Astrocyte (in vitro differentiated cells and primary cell): ENCODE results near the gene UBXN2A. TPM values are rescaled to one million over a fixed set of nuclear protein-coding genes. Genes with fewer than 3 reads are reported as not detected.
"Not testable (repeated sequence)": the region's sequence is repeated elsewhere in the genome, so short reads cannot be mapped to it uniquely, and the experiment has no call there.

Experiments
- DNase-seq: peaks from one replicate; pipeline ENCODE4 v3.0.0-alpha.2; 2010; ENCODE audit warnings: low read depth
- FAIRE-seq: peaks from 2 replicates; lab custom pipeline; 2011; peaks lifted over from hg19 to GRCh38; lab: Jason Lieb, UNC
- H2AFZ ChIP-seq: 2 replicates; pipeline ENCODE4 v1.6.0; 2012; ENCODE audit warnings: low read depth, low read length, inconsistent platforms
- H3K27ac ChIP-seq: 2 replicates; pipeline ENCODE4 v1.5.1; 2011; ENCODE audit warnings: low read depth, low read length, inconsistent platforms
- H3K27me3 ChIP-seq: 2 replicates; pipeline ENCODE4 v1.6.0; 2011; ENCODE audit warnings: low read length, inconsistent platforms; ENCODE audit not compliant: insufficient read depth
- H3K36me3 ChIP-seq: 2 replicates; pipeline ENCODE4 v1.5.1; 2011; ENCODE audit warnings: low read length, inconsistent platforms; ENCODE audit not compliant: insufficient read depth
- H3K4me1 ChIP-seq: 2 replicates; pipeline ENCODE4 v1.5.1; 2011; ENCODE audit warnings: low read length, inconsistent platforms; ENCODE audit not compliant: insufficient read depth
- H3K4me2 ChIP-seq: 2 replicates; pipeline ENCODE4 v1.6.0; 2012; ENCODE audit warnings: low read length, inconsistent platforms
- H3K4me3 ChIP-seq: 2 replicates; pipeline ENCODE4 v1.5.1; 2011; ENCODE audit warnings: low read depth, mild to moderate bottlenecking, low read length, inconsistent platforms; ENCODE audit not compliant: insufficient read depth
- H3K79me2 ChIP-seq: 2 replicates; pipeline ENCODE4 v1.6.0; 2012; ENCODE audit warnings: mild to moderate bottlenecking, low read length, inconsistent platforms; ENCODE audit not compliant: insufficient read depth
- H3K9ac ChIP-seq: 2 replicates; pipeline ENCODE4 v1.6.0; 2012; ENCODE audit warnings: mild to moderate bottlenecking, low read length, inconsistent platforms
- H3K9me3 ChIP-seq: 2 replicates; pipeline ENCODE4 v1.5.1; 2012; ENCODE audit warnings: low read depth, mild to moderate bottlenecking, low read length, inconsistent platforms; ENCODE audit not compliant: insufficient read depth
- H4K20me1 ChIP-seq: 2 replicates; pipeline ENCODE4 v1.6.0; 2012; ENCODE audit warnings: low read length, inconsistent platforms; ENCODE audit not compliant: insufficient read depth
- H3K27ac Mint-ChIP-seq: one replicate; pipeline ENCODE4 v1.8.0; 2021; ENCODE audit warnings: mild to moderate bottlenecking, mixed read lengths; ENCODE audit not compliant: unreplicated experiment
- H3K27me3 Mint-ChIP-seq: one replicate; pipeline ENCODE4 v1.8.0; 2021; ENCODE audit warnings: low read depth, mixed read lengths; ENCODE audit not compliant: unreplicated experiment
- H3K36me3 Mint-ChIP-seq: one replicate; pipeline ENCODE4 v1.8.0; 2021; ENCODE audit warnings: low read depth, mixed read lengths; ENCODE audit not compliant: unreplicated experiment
- H3K4me1 Mint-ChIP-seq: one replicate; pipeline ENCODE4 v1.8.0; 2021; ENCODE audit warnings: low read depth, mixed read lengths; ENCODE audit not compliant: unreplicated experiment
- H3K4me3 Mint-ChIP-seq: one replicate; pipeline ENCODE4 v1.8.0; 2021; ENCODE audit warnings: mild to moderate bottlenecking, moderate library complexity, mixed read lengths; ENCODE audit not compliant: unreplicated experiment
- H3K9me3 Mint-ChIP-seq: one replicate; pipeline ENCODE4 v1.8.0; 2021; ENCODE audit warnings: mild to moderate bottlenecking, mixed read lengths; ENCODE audit not compliant: unreplicated experiment
- EZH2 ChIP-seq: IDR thresholded peaks from 2 replicates; pipeline ENCODE4 v1.6.1; 2012; ENCODE audit warnings: mild to moderate bottlenecking, low read length, inconsistent platforms; ENCODE audit not compliant: insufficient read depth
- total RNA-seq: library from RNA; stranded (reverse); gene quantifications from 2 replicates; pipeline ENCODE4 v1.2.1, GENCODE V29; 2021
- TF ChIP-seq, protein P1 (sequence below): IDR thresholded peaks from 2 replicates; pipeline ENCODE4 v1.5.1; 2011; ENCODE audit warnings: low read depth, mild to moderate bottlenecking, inconsistent platforms, low read length, moderate library complexity; ENCODE audit not compliant: insufficient read depth

Gene UBXN2A
- total RNA-seq, 1 donor from 2014 or later: 22.2 TPM

DNA sequence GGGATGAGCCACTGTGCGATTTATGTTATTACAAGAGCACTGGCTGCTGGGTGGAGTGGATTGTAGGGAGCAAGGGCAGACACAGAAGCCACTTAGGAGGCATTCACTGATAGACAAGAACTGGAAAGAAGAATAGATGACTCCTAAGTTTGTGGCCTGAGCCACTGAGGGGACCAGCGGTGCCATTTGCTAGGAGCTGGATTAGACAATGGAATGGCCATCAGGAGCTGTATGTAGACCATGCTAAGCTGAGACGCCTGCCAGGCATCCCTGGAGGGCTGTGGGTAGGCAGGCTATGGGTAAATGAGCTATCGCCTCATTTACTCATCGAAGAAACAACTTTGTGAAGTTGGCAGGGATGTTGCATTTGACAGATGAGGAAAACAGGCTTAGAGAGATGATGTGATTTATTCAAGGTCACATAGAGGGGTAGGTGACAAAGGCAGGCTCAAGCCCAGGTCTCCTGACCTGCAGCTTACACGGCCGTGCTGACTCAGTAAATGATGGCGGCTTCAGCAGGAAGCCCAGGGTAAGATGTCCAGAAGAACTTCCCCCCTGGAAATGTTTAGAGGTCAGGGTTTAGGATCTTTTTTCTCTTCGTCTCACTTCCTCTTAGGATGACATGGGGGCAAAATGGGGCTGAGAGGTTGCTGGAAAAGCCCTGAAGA lies 72.4 kb downstream of the UBXN2A start:
- Mint-ChIP-seq H3K36me3 (no peaks in the 10 kb centered on the region), H3K4me1 (peaks cover 7% of the 10 kb centered on the region), H3K4me3 (no peak overlapping the region), H3K9me3 (no peaks in the 10 kb centered on the region), H3K27ac (no peak overlapping the region), H3K27me3 (peaks cover 12% of the 10 kb centered on the region)
- Histone ChIP-seq H3K27ac (no peak overlapping the region), H3K4me3 (no peak overlapping the region), H3K79me2 (no peaks in the 10 kb centered on the region), H2AFZ (no peak overlapping the region), H3K9me3 (no peaks in the 10 kb centered on the region), H3K4me2 (no peak overlapping the region), H3K4me1 (peaks cover 24% of the 10 kb centered on the region), H3K9ac (no peak overlapping the region), H3K27me3 (peaks cover 10% of the 10 kb centered on the region), H4K20me1 (no peaks in the 10 kb centered on the region), H3K36me3 (no peaks in the 10 kb centered on the region)
- FAIRE-seq (no peak), DNase-seq (no peak)
- TF ChIP-seq EZH2: no peak
- TF ChIP-seq, protein P1, sequence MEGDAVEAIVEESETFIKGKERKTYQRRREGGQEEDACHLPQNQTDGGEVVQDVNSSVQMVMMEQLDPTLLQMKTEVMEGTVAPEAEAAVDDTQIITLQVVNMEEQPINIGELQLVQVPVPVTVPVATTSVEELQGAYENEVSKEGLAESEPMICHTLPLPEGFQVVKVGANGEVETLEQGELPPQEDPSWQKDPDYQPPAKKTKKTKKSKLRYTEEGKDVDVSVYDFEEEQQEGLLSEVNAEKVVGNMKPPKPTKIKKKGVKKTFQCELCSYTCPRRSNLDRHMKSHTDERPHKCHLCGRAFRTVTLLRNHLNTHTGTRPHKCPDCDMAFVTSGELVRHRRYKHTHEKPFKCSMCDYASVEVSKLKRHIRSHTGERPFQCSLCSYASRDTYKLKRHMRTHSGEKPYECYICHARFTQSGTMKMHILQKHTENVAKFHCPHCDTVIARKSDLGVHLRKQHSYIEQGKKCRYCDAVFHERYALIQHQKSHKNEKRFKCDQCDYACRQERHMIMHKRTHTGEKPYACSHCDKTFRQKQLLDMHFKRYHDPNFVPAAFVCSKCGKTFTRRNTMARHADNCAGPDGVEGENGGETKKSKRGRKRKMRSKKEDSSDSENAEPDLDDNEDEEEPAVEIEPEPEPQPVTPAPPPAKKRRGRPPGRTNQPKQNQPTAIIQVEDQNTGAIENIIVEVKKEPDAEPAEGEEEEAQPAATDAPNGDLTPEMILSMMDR: no peak

DNA sequence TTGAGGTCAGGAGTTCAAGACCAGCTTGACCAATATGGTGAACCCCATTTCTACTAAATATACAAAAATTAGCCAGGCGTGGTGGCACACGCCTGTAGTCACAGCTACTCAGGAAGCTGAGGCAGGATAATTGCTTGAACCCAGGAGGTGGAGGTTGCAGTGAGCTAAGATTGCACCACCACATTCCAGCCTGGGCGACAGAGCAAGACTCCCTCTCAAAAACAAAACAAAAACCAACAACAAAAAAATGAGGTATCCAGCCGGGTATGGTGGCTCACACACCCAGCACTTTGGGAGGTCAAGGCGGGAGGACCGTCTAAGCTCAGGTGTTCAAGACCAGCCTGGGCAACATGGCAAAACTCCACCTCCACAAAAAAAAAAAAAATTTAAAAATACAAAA lies 74.6 kb downstream of the UBXN2A start:
- not testable (repeated sequence) for H3K4me3 Mint-ChIP-seq

DNA sequence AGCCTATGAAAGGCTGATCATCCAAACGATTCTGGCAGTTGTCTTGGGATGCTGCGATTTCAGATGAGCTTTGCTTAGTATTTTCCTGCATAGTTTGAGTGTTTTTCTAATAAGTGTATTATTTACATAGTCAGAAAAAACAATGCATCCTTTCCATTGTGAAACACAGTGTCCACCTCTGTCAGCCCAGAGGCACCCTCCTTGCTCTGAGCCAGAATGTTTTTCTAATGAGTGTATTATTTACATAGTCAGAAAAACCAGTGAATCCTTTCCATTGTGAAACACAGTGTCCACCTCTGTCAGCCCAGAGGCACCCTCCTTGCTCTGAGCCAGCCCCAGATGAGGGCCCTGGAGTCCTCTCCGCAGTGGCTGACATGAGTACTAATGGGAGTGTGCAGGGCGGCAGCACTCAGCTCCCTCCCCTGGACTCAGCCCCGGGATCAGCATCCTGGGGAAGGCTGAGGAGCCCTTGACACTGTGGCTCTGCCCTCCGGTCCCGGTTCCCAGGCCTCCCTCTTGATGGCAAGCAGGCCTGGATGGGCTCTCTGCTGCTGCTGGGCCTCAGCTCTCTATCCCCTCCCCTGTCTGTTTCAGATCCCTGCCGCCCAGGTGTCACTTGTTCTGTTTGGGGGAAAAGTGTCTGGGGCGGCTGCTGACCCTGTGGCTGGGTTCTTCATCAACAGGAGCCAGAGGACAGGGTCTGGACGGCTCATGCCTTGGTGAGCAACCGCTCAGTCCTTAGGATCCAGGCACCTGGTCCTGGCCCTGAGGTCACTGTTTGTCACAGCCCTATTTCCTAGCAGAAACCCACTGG lies 75.5 kb downstream of the UBXN2A start:
- peaks cover 16% of the 10 kb centered on the region for H3K4me1 ChIP-seq
- H2AFZ ChIP-seq: peak overlapping the region; percentile 80
- no peaks in the 10 kb centered on the region for H3K79me2 ChIP-seq
- Mint-ChIP-seq H3K9me3 (no peaks in the 10 kb centered on the region), H3K4me3 (no peak overlapping the region), H3K27ac (no peak overlapping the region), H3K27me3 (peaks cover 7% of the 10 kb centered on the region), H3K36me3 (no peaks in the 10 kb centered on the region), H3K4me1 (peaks cover 7% of the 10 kb centered on the region)
- H3K9ac ChIP-seq: peak overlapping the region; percentile 74
- peak overlapping the region; percentile 75 for H3K4me2 ChIP-seq
- FAIRE-seq (peak; percentile 45), DNase-seq (peak; percentile 59)
- TF ChIP-seq, protein P1: no peak
- no peak for TF ChIP-seq EZH2
- H3K27ac ChIP-seq: peak overlapping the region; percentile 77
- H3K36me3 ChIP-seq: no peaks in the 10 kb centered on the region
- no peaks in the 10 kb centered on the region for H3K9me3 ChIP-seq
- H3K4me3 ChIP-seq: no peak overlapping the region
- H3K27me3 ChIP-seq: peaks cover 3% of the 10 kb centered on the region
- no peaks in the 10 kb centered on the region for H4K20me1 ChIP-seq

More for the DNA sequence above, 74.6 kb downstream of the UBXN2A start:
- H2AFZ ChIP-seq, H3K27me3 Mint-ChIP-seq, H3K36me3 ChIP-seq, H3K9me3 Mint-ChIP-seq, FAIRE-seq, H3K27me3 ChIP-seq, H3K79me2 ChIP-seq, H4K20me1 ChIP-seq, H3K9ac ChIP-seq, H3K4me3 ChIP-seq, H3K27ac Mint-ChIP-seq, H3K9me3 ChIP-seq, DNase-seq, H3K4me1 Mint-ChIP-seq, H3K36me3 Mint-ChIP-seq: not testable (repeated sequence)
- H3K27ac ChIP-seq: peak overlapping the region; percentile 50
- peak overlapping the region; percentile 75 for H3K4me2 ChIP-seq
- peaks cover 18% of the 10 kb centered on the region for H3K4me1 ChIP-seq
